Neural cell (in vitro differentiated cells): ENCODE results near the gene MAGED2. TPM values are rescaled to one million over a fixed set of nuclear protein-coding genes. Genes with fewer than 3 reads are reported as not detected.

ENCODE experiments used
- H2AFZ ChIP-seq: fragments of 200-600, 300-800 bp; sonication (generic), shearing (Covaris generic); 2 replicates; pipeline ENCODE4 v1.6.0; 2014; ENCODE audit warnings: low read depth, mild to moderate bottlenecking, antibody characterized with exemption, low read length, moderate library complexity
- H3F3A ChIP-seq: fragments of 200-600 bp; shearing (Covaris generic); 2 replicates; pipeline ENCODE4 v1.6.1; 2016; ENCODE audit warnings: mild to moderate bottlenecking, moderate library complexity, mixed read lengths, antibody characterized with exemption, low read length; ENCODE audit not compliant: insufficient read depth, poor library complexity, severe bottlenecking
- H3K27ac ChIP-seq: fragments of 200-600, 300-800 bp; sonication (generic), shearing (Covaris generic); 2 replicates; pipeline ENCODE4 v1.5.1; 2014; ENCODE audit warnings: mild to moderate bottlenecking, low read length, moderate library complexity
- H3K27me3 ChIP-seq: fragments of 300-800, 200-600 bp; sonication (generic), shearing (Covaris generic); 2 replicates; pipeline ENCODE4 v1.6.0; 2014; ENCODE audit warnings: mild to moderate bottlenecking, low read depth, low read length, moderate library complexity; ENCODE audit not compliant: insufficient read depth
- H3K36me3 ChIP-seq: fragments of 300-800, 200-600 bp; sonication (generic), shearing (Covaris generic); 2 replicates; pipeline ENCODE4 v1.5.1; 2014; ENCODE audit warnings: mild to moderate bottlenecking, antibody characterized with exemption, low read length, moderate library complexity; ENCODE audit not compliant: insufficient read depth
- H3K4me2 ChIP-seq: fragments of 300-800, 200-600 bp; sonication (generic), shearing (Covaris generic); 2 replicates; pipeline ENCODE4 v1.6.0; 2014; ENCODE audit warnings: mild to moderate bottlenecking, low read length
- H3K4me3 ChIP-seq: fragments of 300-800, 200-600 bp; sonication (generic), shearing (Covaris generic); 2 replicates; pipeline ENCODE4 v1.5.1; 2014; ENCODE audit warnings: mild to moderate bottlenecking, low read length, moderate library complexity
- H3K79me2 ChIP-seq: fragments of 200-600 bp; shearing (Covaris generic); replicated peaks from 2 replicates; pipeline ENCODE4 v1.6.0; 2014; ENCODE audit warnings: mild to moderate bottlenecking, low read length, moderate library complexity; ENCODE audit not compliant: insufficient read depth
- H3K9ac ChIP-seq: fragments of 300-800, 200-600 bp; sonication (generic), shearing (Covaris generic); 2 replicates; pipeline ENCODE4 v1.6.1; 2016; ENCODE audit warnings: mild to moderate bottlenecking, low read length, mixed read lengths
- H3K9me2 ChIP-seq: fragments of 200-600 bp; shearing (Covaris generic); 2 replicates; pipeline ENCODE4 v1.6.1; 2016; ENCODE audit warnings: mild to moderate bottlenecking, low read length, mixed read lengths; ENCODE audit not compliant: insufficient read depth
- H3K9me3 ChIP-seq: fragments of 200-600, 300-800 bp; sonication (generic), shearing (Covaris generic); 2 replicates; pipeline ENCODE4 v1.6.1; 2016; ENCODE audit warnings: mild to moderate bottlenecking, mixed run types, low read length, moderate library complexity, mixed read lengths
- H4K20me1 ChIP-seq: fragments of 200-600 bp; shearing (Covaris generic); 2 replicates; pipeline ENCODE4 v1.6.1; 2016; ENCODE audit warnings: mild to moderate bottlenecking, mixed run types; ENCODE audit not compliant: insufficient read depth
- EP300 ChIP-seq: fragments of 450-650 bp; conservative IDR thresholded peaks from 2 replicates; pipeline ENCODE4 v1.6.1; 2014; ENCODE audit warnings: antibody characterized with exemption, mild to moderate bottlenecking, moderate library complexity; ENCODE audit not compliant: poor library complexity, severe bottlenecking
- EZH2 ChIP-seq: fragments of 200-600, 300-800 bp; shearing (Covaris generic), sonication (generic); IDR thresholded peaks from 2 replicates; pipeline ENCODE4 v1.6.1; 2014; ENCODE audit warnings: antibody characterized with exemption, low read length, borderline replicate concordance, mild to moderate bottlenecking; ENCODE audit not compliant: insufficient read depth, poor library complexity, severe bottlenecking
- MXI1 ChIP-seq: fragments of 450-650 bp; conservative IDR thresholded peaks from 2 replicates; pipeline ENCODE4 v1.6.1; 2014; ENCODE audit warnings: antibody characterized with exemption, mild to moderate bottlenecking; ENCODE audit not compliant: poor library complexity, severe bottlenecking
- POLR2AphosphoS5 ChIP-seq: IDR thresholded peaks from 2 replicates; pipeline ENCODE4 v1.6.1; 2012
- RAD21 ChIP-seq: fragments of 450-650 bp; conservative IDR thresholded peaks from 2 replicates; pipeline ENCODE4 v1.6.1; 2014; ENCODE audit warnings: antibody characterized with exemption, mild to moderate bottlenecking, moderate library complexity
- SMC3 ChIP-seq: fragments of 450-650 bp; conservative IDR thresholded peaks from 2 replicates; pipeline ENCODE4 v1.6.1; 2014; ENCODE audit warnings: antibody characterized with exemption, mild to moderate bottlenecking, moderate library complexity; ENCODE audit not compliant: poor library complexity
- TAF1 ChIP-seq: IDR thresholded peaks from 2 replicates; pipeline ENCODE4 v1.6.1; 2012; ENCODE audit warnings: low read depth
- polyA plus RNA-seq: library from polyadenylated mRNA; depleted of rRNA; stranded (reverse); fragments of >200 nt; gene quantifications from 2 replicates; pipeline ENCODE4 v1.2.3, GENCODE V29; 2014
- TF ChIP-seq, protein P1 (sequence below): fragments of 450-650 bp; IDR thresholded peaks from 2 replicates; pipeline ENCODE4 v1.5.1; 2014; ENCODE audit warnings: antibody characterized with exemption, mild to moderate bottlenecking, moderate library complexity; ENCODE audit not compliant: poor library complexity, severe bottlenecking
- TF ChIP-seq, protein P2 (sequence below): IDR thresholded peaks from 2 replicates; pipeline ENCODE4 v1.6.1; 2012; ENCODE audit warnings: borderline replicate concordance

The MAGED2 gene
- polyA plus RNA-seq, 1 donor from 2014 or later, result 982 TPM

DNA sequence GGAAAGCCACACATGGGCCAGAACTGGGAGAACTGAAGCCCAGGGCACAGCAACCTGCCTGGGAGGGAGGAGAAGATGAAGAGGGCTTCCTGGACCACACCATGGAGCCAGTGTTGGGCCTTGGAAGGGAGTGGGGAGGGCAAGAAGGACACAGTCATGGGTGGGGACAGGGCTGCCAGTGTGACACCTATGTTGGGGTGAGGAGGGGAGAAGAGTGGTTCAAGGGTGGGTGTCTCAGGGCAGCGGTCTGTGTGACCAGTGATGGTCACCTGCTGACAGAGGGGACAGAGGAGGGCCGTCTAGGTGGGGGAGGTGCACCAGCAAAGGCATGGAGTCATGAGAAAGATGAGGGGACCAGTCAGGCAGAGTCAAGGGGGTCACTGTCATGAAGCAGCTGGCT, 13.8 kb downstream of the MAGED2 start:
- H3K36me3 ChIP-seq, result no peaks in the 10 kb centered on the region
- no peak for TF ChIP-seq EP300
- no peak for TF ChIP-seq POLR2AphosphoS5
- no peak for TF ChIP-seq SMC3
- no peak for TF ChIP-seq EZH2
- TF ChIP-seq RAD21, result no peak
- TF ChIP-seq, protein P1, sequence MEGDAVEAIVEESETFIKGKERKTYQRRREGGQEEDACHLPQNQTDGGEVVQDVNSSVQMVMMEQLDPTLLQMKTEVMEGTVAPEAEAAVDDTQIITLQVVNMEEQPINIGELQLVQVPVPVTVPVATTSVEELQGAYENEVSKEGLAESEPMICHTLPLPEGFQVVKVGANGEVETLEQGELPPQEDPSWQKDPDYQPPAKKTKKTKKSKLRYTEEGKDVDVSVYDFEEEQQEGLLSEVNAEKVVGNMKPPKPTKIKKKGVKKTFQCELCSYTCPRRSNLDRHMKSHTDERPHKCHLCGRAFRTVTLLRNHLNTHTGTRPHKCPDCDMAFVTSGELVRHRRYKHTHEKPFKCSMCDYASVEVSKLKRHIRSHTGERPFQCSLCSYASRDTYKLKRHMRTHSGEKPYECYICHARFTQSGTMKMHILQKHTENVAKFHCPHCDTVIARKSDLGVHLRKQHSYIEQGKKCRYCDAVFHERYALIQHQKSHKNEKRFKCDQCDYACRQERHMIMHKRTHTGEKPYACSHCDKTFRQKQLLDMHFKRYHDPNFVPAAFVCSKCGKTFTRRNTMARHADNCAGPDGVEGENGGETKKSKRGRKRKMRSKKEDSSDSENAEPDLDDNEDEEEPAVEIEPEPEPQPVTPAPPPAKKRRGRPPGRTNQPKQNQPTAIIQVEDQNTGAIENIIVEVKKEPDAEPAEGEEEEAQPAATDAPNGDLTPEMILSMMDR, result no peak
- no peak for TF ChIP-seq MXI1
- TF ChIP-seq, protein P2, sequence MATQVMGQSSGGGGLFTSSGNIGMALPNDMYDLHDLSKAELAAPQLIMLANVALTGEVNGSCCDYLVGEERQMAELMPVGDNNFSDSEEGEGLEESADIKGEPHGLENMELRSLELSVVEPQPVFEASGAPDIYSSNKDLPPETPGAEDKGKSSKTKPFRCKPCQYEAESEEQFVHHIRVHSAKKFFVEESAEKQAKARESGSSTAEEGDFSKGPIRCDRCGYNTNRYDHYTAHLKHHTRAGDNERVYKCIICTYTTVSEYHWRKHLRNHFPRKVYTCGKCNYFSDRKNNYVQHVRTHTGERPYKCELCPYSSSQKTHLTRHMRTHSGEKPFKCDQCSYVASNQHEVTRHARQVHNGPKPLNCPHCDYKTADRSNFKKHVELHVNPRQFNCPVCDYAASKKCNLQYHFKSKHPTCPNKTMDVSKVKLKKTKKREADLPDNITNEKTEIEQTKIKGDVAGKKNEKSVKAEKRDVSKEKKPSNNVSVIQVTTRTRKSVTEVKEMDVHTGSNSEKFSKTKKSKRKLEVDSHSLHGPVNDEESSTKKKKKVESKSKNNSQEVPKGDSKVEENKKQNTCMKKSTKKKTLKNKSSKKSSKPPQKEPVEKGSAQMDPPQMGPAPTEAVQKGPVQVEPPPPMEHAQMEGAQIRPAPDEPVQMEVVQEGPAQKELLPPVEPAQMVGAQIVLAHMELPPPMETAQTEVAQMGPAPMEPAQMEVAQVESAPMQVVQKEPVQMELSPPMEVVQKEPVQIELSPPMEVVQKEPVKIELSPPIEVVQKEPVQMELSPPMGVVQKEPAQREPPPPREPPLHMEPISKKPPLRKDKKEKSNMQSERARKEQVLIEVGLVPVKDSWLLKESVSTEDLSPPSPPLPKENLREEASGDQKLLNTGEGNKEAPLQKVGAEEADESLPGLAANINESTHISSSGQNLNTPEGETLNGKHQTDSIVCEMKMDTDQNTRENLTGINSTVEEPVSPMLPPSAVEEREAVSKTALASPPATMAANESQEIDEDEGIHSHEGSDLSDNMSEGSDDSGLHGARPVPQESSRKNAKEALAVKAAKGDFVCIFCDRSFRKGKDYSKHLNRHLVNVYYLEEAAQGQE, result no peak
- TF ChIP-seq TAF1, result no peak
- H3K79me2 ChIP-seq, result no peaks in the 10 kb centered on the region
- H3K27me3 ChIP-seq, result no peaks in the 10 kb centered on the region
- no peaks in the 10 kb centered on the region for H3K9me3 ChIP-seq
- no peaks in the 10 kb centered on the region for H3F3A ChIP-seq
- no peak overlapping the region for H3K4me3 ChIP-seq
- H4K20me1 ChIP-seq, result no peaks in the 10 kb centered on the region
- no peaks in the 10 kb centered on the region for H3K9me2 ChIP-seq
- H3K9ac ChIP-seq, result no peak overlapping the region
- no peak overlapping the region for H2AFZ ChIP-seq
- no peak overlapping the region for H3K27ac ChIP-seq
- no peak overlapping the region for H3K4me2 ChIP-seq

DNA sequence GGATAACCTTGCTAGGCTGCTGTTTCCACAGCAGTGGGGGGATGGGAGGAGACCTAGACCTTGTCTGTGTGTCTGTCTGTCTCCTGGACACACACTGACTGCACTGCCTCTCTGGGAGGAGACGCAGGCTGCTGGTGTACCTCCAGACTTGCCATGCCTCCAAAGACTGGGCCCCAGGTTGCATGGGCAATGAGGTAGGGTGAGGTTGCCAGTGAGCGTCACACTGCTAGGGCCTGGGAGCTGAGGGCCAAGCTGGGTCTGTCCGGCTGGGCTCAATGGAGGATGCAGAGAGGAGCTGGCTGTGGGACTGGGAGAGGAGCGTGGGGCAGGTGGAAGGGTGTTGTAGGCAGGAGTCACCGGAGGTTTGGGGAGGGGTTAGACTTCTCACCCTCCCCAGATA, 16.6 kb downstream of the MAGED2 start:
- H3K36me3 ChIP-seq, result no peaks in the 10 kb centered on the region
- H3K9me2 ChIP-seq, result no peaks in the 10 kb centered on the region
- no peaks in the 10 kb centered on the region for H4K20me1 ChIP-seq
- H3K9me3 ChIP-seq, result no peaks in the 10 kb centered on the region
- no peaks in the 10 kb centered on the region for H3K79me2 ChIP-seq
- H3K9ac ChIP-seq, result no peak overlapping the region
- H3K27ac ChIP-seq, result no peak overlapping the region
- H2AFZ ChIP-seq, result no peak overlapping the region
- H3K4me3 ChIP-seq, result no peak overlapping the region
- TF ChIP-seq, protein P2, result no peak
- no peak for TF ChIP-seq POLR2AphosphoS5
- TF ChIP-seq MXI1, result no peak
- no peak for TF ChIP-seq SMC3
- no peak for TF ChIP-seq EZH2
- no peak for TF ChIP-seq RAD21
- TF ChIP-seq, protein P1, result no peak
- no peak for TF ChIP-seq EP300
- TF ChIP-seq TAF1, result no peak
- no peak overlapping the region for H3K4me2 ChIP-seq
- no peaks in the 10 kb centered on the region for H3F3A ChIP-seq
- H3K27me3 ChIP-seq, result no peaks in the 10 kb centered on the region
